HG02970 (cell line): ENCODE measurements around the gene UPF3A.
"Not testable (repeated sequence)": the region's sequence is repeated elsewhere in the genome, so short reads cannot be mapped to it uniquely, and the experiment has no call there.

Experiments used
- ATAC-seq: cut with Tn5 transposase; IDR thresholded peaks from one replicate; pipeline ENCODE4 v1.9.1; 2021; ENCODE audit warnings: mild to moderate bottlenecking, moderate library complexity, moderate number of reproducible peaks; ENCODE audit not compliant: unreplicated experiment, low FRiP score

The UPF3A gene

DNA sequence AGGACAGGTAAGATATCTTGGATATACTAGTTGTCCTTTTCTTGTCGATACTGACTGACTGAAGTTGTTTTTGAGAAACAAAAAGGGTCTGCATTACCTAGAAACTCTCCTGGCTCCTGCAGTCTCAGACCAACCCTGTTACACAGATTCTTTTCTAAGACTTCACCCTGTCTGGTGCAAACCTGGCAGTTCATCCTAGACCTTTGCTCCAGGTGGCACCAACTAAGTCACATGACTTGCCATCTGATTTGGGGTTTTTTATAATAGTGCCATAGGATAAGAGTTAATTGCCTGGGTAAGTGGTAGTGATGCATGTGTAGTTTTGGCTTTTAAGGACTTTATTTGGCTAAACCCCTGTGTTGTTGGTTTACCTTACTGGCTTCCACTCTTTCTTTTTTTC is 47.2 kb downstream of the UPF3A start:
- no peak for ATAC-seq

DNA sequence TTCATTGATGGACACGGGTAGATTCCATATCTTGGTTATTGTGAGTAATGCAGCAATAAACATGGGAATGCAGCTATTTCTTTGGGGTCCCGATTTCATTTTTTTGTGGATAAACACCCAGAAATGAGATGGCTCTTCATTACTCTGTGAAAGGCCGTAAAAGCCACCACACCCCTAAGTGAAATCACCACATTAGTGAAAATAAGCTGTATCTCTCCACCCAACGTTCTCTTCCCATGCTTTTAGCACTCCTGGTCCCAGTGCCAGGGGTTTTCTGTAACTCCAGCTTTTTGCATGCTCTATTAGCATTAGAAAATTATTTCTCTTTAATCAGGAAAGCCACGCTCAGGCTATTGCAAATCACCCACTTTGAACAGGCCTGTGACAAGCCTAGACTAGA is 48.7 kb downstream of the UPF3A start:
- no peak for ATAC-seq

DNA sequence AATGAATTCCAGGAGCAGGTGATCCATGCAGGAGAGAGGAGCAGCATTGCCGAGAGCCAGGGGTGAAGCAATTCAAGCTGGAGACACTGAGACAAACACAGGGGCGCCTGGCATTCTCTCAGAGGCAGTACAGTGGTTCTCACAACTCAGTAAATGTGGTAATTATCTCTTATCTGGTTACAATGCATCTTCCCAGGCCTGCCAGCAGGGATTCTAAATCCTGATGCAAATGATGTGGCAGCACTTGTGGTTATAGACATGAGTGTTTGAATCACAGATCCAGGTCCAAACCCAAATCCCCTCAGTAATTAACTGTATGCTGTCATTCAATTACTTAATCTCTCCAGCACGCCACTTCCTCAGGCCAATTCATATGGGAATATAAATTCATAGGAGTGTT is 52.5 kb downstream of the UPF3A start:
- ATAC-seq: not testable (repeated sequence)

DNA sequence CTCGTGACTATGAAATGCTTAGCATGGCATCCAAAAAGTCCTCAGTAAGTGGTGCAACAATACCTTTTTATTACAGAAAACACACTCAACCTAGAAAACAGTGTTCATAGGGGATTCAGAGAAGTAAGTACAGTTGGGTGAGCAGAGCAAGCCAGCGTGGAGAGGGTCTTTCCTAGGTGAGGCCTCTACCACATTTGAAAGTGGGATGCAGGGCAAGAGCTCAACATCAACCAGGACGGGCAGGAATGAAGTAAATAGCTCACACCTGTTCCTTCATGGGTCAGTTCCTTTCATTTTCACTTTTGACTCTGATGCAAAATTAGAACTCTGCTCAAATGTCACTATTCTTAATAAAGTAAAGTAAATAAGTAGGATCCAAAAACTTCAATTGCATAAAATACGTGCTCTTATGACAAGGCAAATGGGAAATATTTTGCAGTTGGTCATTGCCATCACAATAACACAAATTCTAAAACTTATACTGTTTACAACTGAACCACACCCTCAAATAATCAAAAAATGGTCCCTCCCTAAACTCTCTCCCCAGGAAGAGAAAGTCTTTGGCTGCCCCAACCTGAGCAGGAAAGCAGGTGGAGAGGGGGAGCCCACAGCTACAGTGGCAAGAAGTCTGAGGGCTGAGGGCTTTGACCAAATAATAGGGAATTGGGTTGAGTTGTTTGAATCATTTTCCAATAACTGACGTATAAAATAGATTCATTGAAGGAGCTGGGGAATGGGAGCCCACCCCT is 53.1 kb downstream of the UPF3A start:
- no peak for ATAC-seq

GRCh38 chr13:114336457-114336856 is 55.1 kb downstream of the UPF3A start:
- ATAC-seq: not testable (repeated sequence)

- ATAC-seq: no peak
Observed at GRCh38 chr13:114338959-114339358, 57.6 kb downstream of the UPF3A start.

- no peak for ATAC-seq
Observed at GRCh38 chr13:114339857-114340534, 58.6 kb downstream of the UPF3A start.

GRCh38 chr13:114341003-114341777 is 59.8 kb downstream of the UPF3A start:
- ATAC-seq: no peak

GRCh38 chr13:114347256-114347655 is 65.9 kb downstream of the UPF3A start:
- not testable (repeated sequence) for ATAC-seq

DNA sequence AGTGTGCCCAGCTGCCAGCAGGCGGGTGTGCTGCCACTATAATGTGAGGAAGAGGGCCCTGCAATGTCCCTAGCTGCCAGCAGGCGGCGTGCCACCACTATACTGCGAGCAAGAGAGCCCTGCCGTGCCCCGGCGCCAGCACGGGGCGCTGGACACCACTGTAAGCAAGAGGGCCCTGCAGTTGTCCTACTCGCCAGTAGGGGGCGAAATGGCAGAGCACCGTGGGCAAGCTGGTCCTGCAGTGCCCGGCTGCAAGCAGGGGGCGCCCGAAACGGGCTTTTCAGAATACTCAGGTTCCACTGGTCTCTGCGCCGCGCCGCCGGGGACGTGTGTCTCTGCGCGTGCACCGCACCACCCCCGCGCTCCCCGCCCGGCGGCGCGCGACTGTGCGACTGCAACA is 71.4 kb downstream of the UPF3A start:
- ATAC-seq: not testable (repeated sequence)

GRCh38 chr13:114353382-114353781 is 72.0 kb downstream of the UPF3A start:
- ATAC-seq: not testable (repeated sequence)
